Right lobe of liver (tissue), 6 donors: Measurements from ENCODE around the gene TAB2. TPM values are rescaled to one million over a fixed set of nuclear protein-coding genes. Genes with fewer than 3 reads are reported as not detected.

ENCODE experiments used
- ATAC-seq, 4 donors: fragments of 200-7000 bp; cut with Tn5 transposase; one replicate each; pipeline ENCODE4 v1.9.1; 2020; ENCODE audit warnings: mild to moderate bottlenecking in 4 of 4, moderate library complexity in 4 of 4
- DNase-seq, 3 donors: peaks; one replicate each; pipeline ENCODE4 v3.0.0-alpha.2; 2020
- H3K27ac ChIP-seq, 3 donors: fragments of 200-600 bp; one replicate each; pipeline ENCODE4 v1.8.0; 2022
- H3K27me3 ChIP-seq, 2 donors: fragments of 200-600 bp; one replicate each; pipeline ENCODE4 v1.8.0; 2022
- H3K36me3 ChIP-seq, 4 donors: fragments of 200-600 bp; sonication (generic) in 1 of 4; one replicate each; pipeline versions ENCODE4 v1.5.1 to v1.8.0; 2017 to 2022; ENCODE audit warnings: control low read depth in 1 of 4
- H3K4me1 ChIP-seq, 4 donors: fragments of 200-600 bp; sonication (generic) in 1 of 4; one replicate each; pipeline versions ENCODE4 v1.5.1 to v1.8.0; 2017 to 2022; ENCODE audit warnings: control low read depth in 1 of 4
- H3K4me3 ChIP-seq, 3 donors: fragments of 200-600 bp; one replicate each; pipeline ENCODE4 v1.8.0; 2022
- H3K9me3 ChIP-seq, 4 donors: fragments of 200-600 bp; sonication (generic) in 1 of 4; one replicate each; pipeline versions ENCODE4 v1.5.1 to v1.8.0; 2017 to 2022; ENCODE audit warnings: control low read depth in 1 of 4
- POLR2A ChIP-seq: fragments of 450-650 bp; IDR thresholded peaks from one replicate; pipeline ENCODE4 v1.6.1; 2017; ENCODE audit warnings: antibody characterized with exemption, mild to moderate bottlenecking
- WGBS: methylation state at CpG from one replicate; pipeline ENCODE4 v1.1.6; 2018; ENCODE audit warnings: low coverage, low lambda C conversion rate; ENCODE audit not compliant: insufficient coverage; ENCODE audit errors: missing lambda C conversion rate; 5-methylcytosine and 5-hydroxymethylcytosine counted together
- intact Hi-C, 2 donors: fragments of 100-400 bp; cut with DNase I; formaldehyde crosslinking; loops; one replicate each; pipeline versions ENCODE4 v1.11.2 to v1.14.1; 2022
- total RNA-seq, 6 experiments: library from RNA; depleted of rRNA in 2 of 6; stranded (reverse); fragments of >200 nt in 2 of 6; fragmentation: NEBNext Ultra II Directional in 3 of 6; extraction: Animal tissue kit (Norgen Biotek cat#: 25700) in 3 of 6; gene quantifications; one replicate each; pipeline versions ENCODE4 v1.1.0 to v1.2.4, GENCODE V29; 2016 to 2023
- TF ChIP-seq, protein P1 (sequence below), 4 donors: fragments of 200-600 bp in 3 of 4; fragments of 450-650 bp in 1 of 4; IDR thresholded peaks; one replicate each; pipeline versions ENCODE4 v1.5.1 to v1.8.0; 2016 to 2022; ENCODE audit warnings: antibody characterized with exemption in 4 of 4, mild to moderate bottlenecking in 2 of 4
- donor health status: DM: no; HTN: yes; CAD: no.
- donor health status: DM: no; HTN: no; CAD: no.
- donor health status: DM: no; HTN: no; CAD: no.
- donor health status: DM: no; HTN: yes; CAD: no.
- donor health status: DM: no; HTN: yes; CAD: no.

TAB2 gene
- total RNA-seq, 6 experiments from 2014 or later = 25.5 to 33.1 (median 30.2) TPM

DNA sequence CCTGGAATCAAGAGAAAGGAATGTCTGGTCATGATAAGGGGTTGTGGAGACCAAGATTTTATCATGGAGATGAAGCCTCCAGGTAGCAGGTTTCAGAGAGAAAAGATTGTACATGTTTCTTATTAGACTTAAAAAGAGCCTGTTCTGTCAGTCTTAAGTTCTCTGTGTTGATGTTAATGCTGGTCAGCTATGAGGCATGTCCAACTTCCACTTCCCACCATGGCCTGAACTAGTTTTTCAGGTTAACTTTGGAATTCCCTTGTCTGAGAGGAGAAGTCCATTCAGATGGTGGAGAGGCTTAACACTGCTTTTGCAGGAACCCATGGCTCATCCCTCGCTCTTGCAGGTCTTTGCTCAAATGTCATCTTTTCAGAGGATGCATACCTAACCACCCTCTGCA, 27.5 kb upstream of the TAB2 start:
- Histone ChIP-seq H3K9me3 (no peaks in the 10 kb centered on the region), H3K27ac (no peak overlapping the region), H3K4me3 (no peak overlapping the region), H3K27me3 (no peaks in the 10 kb centered on the region), H3K36me3 (no peaks in the 10 kb centered on the region), H3K4me1 (no peaks in the 10 kb centered on the region)
- WGBS = 57% methylated on average over 1 of the region's 1 CpG
- DNase-seq (no peak), ATAC-seq (no peak)
- intact Hi-C loops = no loop called here
- TF ChIP-seq, protein P1, sequence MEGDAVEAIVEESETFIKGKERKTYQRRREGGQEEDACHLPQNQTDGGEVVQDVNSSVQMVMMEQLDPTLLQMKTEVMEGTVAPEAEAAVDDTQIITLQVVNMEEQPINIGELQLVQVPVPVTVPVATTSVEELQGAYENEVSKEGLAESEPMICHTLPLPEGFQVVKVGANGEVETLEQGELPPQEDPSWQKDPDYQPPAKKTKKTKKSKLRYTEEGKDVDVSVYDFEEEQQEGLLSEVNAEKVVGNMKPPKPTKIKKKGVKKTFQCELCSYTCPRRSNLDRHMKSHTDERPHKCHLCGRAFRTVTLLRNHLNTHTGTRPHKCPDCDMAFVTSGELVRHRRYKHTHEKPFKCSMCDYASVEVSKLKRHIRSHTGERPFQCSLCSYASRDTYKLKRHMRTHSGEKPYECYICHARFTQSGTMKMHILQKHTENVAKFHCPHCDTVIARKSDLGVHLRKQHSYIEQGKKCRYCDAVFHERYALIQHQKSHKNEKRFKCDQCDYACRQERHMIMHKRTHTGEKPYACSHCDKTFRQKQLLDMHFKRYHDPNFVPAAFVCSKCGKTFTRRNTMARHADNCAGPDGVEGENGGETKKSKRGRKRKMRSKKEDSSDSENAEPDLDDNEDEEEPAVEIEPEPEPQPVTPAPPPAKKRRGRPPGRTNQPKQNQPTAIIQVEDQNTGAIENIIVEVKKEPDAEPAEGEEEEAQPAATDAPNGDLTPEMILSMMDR (IDR thresholded peaks at IDR 0.05) = no peak
- TF ChIP-seq POLR2A = no peak

- DNase-seq (no peak), ATAC-seq (no peak)
- H3K27ac ChIP-seq = no peak overlapping the region
- H3K4me3 ChIP-seq = no peak overlapping the region
- H3K9me3 ChIP-seq = no peaks in the 10 kb centered on the region
- TF ChIP-seq, protein P1 (IDR thresholded peaks at IDR 0.05) = no peak
- no peak for TF ChIP-seq POLR2A
- WGBS = 100% methylated on average over 1 of the region's 1 CpG
- intact Hi-C loops = no loop called here
- H3K27me3 ChIP-seq = no peaks in the 10 kb centered on the region
- H3K4me1 ChIP-seq = no peaks in the 10 kb centered on the region
- H3K36me3 ChIP-seq = no peaks in the 10 kb centered on the region
These were observed 24.3 kb upstream of the TAB2 start for GRCh38 chr6:149293244-149293643.

- TF ChIP-seq POLR2A = no peak
- TF ChIP-seq, protein P1 (IDR thresholded peaks at IDR 0.05) = no peak
- WGBS = 50% methylated on average over 1 of the region's 1 CpG
- H3K9me3 ChIP-seq = no peaks in the 10 kb centered on the region
- H3K4me1 ChIP-seq = peaks cover 0 to 8% (median 3%) of the 10 kb centered on the region in 4 donors
- H3K27ac ChIP-seq = no peak overlapping the region
- intact Hi-C loops = no loop called here
- H3K36me3 ChIP-seq = no peaks in the 10 kb centered on the region
- DNase-seq (no peak), ATAC-seq (no peak)
- no peak overlapping the region for H3K4me3 ChIP-seq
- H3K27me3 ChIP-seq = no peaks in the 10 kb centered on the region
These were observed 16.9 kb upstream of the TAB2 start for GRCh38 chr6:149300563-149300962.

DNA sequence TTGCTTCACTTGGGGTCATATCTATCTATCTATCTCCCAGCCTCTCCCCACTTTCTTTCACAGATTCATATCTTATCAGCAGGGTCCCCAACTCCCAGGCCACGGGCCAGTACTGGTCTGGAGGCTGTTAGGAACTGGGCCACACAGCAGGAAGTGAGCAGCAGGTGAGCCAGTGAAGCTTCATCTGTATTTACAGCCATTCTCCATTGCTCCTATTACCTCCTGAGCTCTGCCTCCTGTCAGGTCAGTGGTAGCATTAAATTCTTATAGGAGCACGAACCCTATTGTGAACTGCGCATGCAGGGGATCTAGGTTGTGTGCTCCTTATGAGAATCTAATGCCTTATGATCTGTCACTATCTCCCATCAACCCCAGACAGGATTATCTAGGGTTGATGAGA, 14.8 kb upstream of the TAB2 start:
- 100% methylated on average over 3 of the region's 3 CpGs for WGBS
- H3K27ac ChIP-seq = no peak overlapping the region
- no peaks in the 10 kb centered on the region for H3K9me3 ChIP-seq
- DNase-seq (no peak), ATAC-seq (no peak)
- no peaks in the 10 kb centered on the region for H3K27me3 ChIP-seq
- no peak overlapping the region for H3K4me3 ChIP-seq
- intact Hi-C loops = no loop called here
- TF ChIP-seq POLR2A = no peak
- TF ChIP-seq, protein P1 (IDR thresholded peaks at IDR 0.05) = no peak
- H3K36me3 ChIP-seq = no peaks in the 10 kb centered on the region
- peaks cover 0 to 8% (median 3%) of the 10 kb centered on the region in 4 donors for H3K4me1 ChIP-seq

GRCh38 chr6:149303468-149303867, 14.0 kb upstream of the TAB2 start:
- intact Hi-C loops = no loop called here
- Histone ChIP-seq H3K27me3 (no peaks in the 10 kb centered on the region), H3K36me3 (no peaks in the 10 kb centered on the region), H3K9me3 (no peaks in the 10 kb centered on the region), H3K27ac (no peak overlapping the region), H3K4me3 (no peak overlapping the region), H3K4me1 (peaks cover 0 to 8% (median 3%) of the 10 kb centered on the region in 4 donors)
- DNase-seq (no peak), ATAC-seq (no peak)
- 33% methylated on average over 1 of the region's 1 CpG for WGBS
- no peak for TF ChIP-seq POLR2A
- TF ChIP-seq, protein P1 (IDR thresholded peaks at IDR 0.05) = no peak
